ENCODE results near the gene TPRG1. TPM values are rescaled to one million over a fixed set of nuclear protein-coding genes. Genes with fewer than 3 reads are reported as not detected.

TPRG1 gene
- total RNA-seq, 1 donor from 2014 or later, result under 0.01 TPM

DNA sequence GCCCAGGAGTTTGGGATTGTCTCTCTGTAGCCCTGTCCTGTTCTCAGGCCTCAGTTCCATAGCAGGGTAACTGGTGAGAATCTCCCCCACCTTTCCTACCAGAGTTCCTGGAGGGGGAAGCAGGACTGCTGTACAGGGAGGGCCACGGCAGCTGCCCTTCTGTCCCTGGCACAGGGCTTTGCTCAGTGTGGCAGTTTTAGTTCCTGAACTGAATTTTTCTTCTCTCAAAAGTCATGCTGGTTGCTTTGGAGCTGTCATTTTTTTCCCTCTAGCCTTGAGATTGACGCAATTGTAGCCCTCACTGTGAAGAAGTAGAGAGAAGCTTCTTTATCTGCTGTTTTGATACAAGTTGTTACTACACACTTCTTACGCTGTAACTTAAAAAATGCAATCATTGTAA, 55.5 kb downstream of the TPRG1 start:
- no peak for DNase-seq (ENCODE audit: low read depth in 2 of 2)

DNA sequence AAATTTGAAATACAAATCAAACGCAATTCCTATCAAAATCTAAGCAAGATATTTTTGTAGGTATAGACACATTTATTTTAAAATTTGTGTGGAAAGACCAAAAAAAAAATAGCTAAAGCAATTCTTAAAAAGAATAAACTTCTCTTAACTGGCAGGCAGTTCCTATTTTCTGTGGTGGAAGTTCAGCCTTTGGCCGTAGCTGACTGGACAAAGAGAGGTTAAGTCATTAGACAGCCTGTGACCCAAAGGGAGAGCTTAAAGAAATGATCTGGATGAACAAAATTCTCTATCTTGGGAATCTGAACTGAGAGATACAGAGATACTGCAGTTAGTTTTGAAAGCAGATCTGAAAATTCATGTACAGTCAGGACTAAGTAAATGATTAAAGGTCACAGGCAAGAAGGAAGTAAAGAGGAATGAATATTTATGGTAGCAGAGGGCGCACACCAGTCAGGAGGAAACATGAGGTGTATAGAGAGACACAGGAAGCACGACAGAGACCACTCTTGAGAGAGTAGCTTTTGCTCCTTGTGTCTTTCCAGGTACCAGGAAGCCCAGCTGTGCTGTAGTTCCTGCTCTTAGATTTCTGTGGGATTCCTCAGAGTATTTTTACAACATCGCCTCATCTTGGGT, 57.5 kb downstream of the TPRG1 start:
- no peak for DNase-seq (ENCODE audit: low read depth in 2 of 2)

DNA sequence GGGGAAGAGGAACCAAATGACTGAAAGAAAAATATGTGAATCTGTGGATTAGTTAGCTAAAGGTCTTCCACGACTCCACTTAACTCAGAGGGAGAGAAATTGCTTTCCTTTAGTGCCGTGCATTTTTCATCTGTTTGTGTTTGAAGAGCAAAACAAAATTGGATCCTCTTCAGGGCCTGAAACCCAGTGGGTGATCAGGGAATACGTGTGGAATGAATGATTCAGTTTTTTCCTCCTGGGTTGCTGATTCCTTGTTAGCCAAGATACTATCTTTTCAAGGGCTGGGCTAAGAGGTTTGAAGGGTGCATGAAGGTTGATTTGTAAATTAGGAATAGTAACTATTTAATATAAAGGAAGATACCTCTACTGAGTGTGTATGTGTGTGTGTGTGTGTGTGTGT, 61.0 kb downstream of the TPRG1 start:
- DNase-seq (ENCODE audit: low read depth in 2 of 2), result no peak

DNA sequence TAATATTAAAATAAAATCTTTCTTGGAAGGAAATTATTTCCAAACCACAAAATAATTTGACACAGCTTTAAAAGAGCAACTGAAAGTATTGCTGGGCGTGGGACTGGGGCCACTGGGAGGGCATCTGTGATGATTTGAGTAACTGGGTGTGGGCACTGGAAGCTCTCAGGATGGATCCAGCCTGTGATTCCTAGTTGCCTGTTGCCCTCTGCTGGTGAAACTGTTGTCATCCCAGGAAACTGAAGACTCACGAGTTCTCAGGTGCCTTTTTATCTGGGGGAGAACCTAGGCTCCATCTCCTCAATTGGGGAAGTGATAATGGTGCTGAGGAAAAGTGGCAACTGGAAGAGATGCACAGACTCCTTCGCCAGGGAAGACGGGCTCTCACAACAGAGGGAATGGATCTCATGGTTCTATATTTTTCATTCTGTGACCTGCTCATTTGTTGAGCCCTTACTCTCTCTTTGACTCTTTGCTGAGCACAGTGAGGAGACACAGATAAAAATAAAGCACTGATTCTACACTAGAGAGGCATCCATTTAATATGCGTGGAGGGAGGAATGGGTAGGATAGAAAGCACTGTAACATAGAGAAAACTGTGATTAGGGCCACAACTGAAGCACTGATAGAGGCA, 61.6 kb downstream of the TPRG1 start:
- peak; percentile 55 to 64 for DNase-seq (ENCODE audit: low read depth in 2 of 2)

DNA sequence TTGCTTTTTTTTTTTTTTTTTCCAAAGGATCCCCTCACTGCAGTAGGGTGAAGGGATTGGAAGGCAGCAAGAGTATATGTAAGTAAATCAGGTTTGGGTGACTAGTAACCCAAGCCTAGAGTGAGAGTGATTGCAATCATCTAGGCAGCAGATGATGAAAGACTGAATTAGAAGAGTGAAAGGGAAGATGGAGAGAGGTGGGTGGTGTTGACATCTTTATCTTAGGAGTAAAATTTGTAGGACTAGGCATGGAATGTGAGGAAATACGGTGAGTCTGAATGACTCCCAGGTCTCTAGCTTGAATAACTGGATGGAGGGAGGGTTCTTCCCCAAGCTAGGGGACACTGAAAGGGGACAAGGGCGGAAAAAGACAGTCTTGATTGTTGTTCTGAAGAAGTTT, 63.4 kb downstream of the TPRG1 start:
- no peak for DNase-seq (ENCODE audit: low read depth in 2 of 2)

DNA sequence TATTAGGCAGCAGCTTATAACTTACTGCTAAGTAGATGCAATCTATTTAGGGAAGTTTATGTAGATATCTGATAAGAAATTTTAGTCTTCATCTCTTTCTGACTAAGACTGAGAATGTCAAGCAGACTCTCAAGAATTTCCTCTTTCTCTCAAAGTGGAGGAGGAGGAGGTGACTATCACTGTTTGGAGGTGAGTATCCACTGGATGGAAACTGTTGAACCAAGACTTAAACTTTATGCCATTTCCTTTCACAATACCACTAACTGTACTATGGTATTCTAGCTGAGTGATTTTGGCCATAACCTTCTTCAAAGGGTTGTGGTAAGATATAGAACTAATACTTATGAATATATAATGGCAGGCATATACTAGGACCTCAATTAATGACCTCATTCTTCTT, 64.6 kb downstream of the TPRG1 start:
- DNase-seq (ENCODE audit: low read depth in 2 of 2), result no peak

DNA sequence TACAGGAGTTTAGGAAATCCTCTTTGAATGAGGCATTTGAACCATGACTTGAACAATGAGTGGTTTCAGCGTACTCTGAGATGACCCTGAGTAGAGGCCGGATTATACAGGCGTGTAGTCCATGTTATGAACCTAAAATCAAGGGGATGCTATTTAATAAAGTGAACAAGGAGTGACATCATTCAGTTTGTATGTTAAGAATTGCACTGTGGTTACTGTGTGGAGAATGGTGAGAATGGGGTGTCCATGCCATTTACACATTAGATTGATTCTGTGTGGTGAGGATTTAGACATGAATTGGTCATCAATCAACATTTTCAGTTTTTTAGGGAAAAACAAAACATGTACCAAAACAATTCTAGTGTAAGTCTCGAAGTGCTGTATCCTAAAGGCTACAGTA, 65.8 kb downstream of the TPRG1 start:
- no peak for DNase-seq (ENCODE audit: low read depth in 2 of 2)

DNA sequence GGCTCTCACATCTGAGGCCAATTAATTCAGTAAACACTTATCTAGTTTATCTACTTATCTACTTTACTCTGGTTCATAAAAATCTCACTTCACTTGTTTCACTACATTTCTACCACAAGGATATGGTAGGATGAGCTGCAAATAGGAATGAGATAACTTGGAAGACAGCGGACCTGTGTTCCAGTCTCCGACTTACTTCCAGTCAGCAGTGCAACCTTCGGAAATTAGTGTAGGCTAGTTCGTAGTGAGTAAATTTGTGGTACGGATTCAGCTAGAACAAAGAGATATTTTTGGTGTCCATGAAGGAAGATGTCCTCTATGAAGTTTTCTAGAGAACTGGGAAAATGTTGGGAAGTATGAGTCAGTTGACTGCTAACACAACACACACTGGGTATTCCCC, 66.3 kb downstream of the TPRG1 start:
- DNase-seq (ENCODE audit: low read depth in 2 of 2), result no peak

DNA sequence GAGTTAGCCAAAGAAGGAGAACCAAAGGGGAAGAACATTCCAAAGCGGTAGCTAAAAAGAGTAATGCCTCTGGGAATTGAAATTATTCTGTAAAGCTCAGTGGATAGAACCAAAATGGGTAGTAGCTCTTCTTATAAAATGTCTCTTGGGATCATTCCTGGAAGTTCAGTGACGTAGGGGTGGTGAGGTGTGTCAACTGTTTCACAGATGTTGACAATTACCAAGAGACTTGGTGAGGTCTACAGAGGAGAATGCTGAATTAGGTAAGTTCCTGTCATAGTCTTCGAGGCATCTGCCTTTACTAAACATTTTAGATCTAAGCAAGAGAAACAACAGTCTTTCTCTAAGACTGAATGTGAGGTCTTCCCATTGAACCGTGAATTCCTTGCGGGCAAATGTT, 67.8 kb downstream of the TPRG1 start:
- DNase-seq (ENCODE audit: low read depth in 2 of 2), result no peak

DNA sequence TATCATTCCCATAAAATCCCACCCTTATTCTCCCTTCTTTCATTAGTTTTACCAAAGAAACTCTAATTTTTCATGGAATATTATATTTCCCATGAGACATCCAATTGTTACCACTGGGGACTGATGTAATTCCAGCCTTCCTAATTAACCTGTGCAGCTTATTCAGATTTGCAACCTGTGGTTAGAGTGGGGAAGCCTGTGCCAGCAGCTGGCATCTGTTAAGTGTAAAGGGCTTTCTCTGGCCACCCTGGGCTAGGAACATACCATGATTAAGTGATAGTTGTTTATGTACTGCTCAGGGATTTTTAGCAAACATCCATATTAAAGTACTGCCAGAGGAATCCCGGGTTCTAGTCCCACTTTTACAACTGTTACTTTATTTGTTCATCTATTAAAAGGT, 78.2 kb downstream of the TPRG1 start:
- DNase-seq (ENCODE audit: low read depth in 2 of 2), result no peak

DNA sequence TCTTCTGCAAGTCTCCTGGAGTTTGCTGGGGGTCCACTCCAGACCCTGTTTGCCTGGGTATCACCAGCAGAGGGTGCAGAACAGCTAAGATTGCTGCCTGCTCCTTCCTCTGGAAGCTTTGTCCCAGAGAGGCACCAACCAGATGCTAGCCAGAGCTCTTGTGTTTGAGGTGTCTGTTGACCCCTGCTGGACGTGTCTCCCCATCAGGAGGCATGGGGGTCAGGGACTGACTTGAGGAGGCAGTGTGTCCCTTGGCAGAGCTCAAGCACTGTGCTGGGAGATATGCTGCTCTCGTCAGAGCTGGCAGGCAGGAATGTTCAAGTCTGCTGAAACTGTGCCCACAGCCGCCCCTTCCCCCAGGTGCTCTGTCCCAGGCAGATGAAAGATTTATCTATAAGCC, 86.5 kb downstream of the TPRG1 start:
- no peak for DNase-seq (ENCODE audit: low read depth in 2 of 2)

DNA sequence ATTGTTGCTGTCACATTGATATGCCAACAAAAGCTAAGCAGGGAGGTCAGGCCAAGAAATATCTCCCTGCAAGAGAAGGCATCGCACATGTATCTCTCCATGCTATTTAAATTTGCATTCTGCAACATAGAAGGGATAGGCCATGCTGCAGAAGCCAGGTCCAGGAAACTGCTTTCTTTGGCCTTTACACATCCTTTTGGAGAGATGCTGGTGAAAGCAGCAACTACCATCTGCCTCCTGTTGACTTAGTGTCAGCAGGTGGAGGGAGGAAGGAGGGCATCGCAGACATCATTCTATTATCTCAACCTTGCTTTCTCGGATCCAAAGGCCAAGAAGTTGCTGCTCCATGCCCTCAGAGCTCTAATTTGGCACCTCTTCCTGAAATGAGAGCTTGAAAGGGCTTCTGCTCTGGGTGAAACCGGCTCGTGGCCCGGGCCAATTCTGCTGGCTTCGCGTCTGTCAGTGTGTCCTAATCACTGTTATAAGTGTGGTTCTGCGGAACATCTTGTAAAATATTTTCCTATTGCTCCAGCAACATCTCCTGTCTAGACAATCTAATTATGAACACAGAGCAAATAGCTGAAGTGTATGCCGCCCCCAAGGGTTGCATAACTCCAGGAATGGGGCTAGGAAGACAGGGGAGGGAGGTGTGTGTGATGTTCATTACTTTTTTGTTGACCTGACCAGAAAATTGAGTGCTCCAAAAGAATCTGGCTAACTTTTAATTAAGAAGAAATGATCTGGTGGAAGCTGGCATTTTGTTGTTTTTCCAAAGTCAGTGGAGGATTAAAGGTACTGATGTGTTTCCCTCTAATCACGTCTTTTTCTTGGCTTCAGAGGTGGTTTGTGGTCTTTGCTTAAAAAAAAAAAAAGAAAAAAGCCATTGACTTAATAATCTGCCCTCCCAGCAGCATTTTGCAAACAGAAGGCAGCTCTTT, 89.1 kb downstream of the TPRG1 start:
- DNase-seq (ENCODE audit: low read depth in 2 of 2), result no peak

DNA sequence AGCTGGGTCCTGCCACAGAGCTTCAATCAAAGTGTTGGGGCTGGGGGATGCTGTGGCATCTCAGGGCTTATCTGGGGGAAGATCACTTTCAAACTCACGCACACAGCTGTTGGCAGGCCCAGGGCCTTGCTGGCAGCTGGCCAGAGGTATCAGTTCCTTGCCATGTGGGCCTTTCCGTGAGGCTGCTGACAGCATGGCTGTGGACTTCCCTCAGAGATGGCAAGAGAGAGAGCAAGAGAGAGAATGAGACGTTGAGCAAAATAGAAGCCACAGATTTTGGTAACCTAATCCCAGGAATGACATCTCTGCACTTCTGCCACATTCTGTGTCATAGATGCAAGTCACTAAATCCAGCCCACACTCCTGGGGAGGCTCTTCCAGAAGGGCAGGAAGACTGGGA, 91.0 kb downstream of the TPRG1 start:
- no peak for DNase-seq (ENCODE audit: low read depth in 2 of 2)

DNA sequence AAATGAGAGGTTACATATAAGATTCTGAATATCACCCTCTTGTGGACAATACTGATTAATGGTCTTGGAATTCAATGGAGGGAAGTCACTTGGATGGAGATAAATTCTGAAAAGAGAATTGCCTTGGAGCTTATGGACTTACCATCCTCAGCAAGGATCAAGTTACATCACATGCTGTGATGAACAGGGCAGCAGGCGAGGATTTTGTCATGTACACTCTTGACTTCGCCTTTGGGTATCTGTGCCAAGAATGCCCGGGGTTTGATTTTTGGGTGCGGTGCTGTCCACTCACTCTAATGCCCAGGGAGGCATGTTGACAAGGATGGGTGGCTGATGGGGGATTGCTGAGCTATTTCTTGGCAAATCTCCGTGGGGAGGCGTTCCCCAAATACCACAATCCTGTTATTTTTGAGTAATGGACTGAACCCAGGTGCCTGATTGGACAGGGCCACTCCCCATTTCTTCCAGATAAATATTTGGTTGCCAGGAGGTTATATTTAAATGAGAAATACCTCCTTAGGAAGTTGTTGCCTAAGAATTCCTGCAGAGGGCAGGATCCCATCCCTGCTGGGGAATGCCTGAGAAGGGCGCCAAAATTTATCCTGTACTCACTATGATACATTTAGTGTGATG, 96.3 kb downstream of the TPRG1 start:
- DNase-seq (ENCODE audit: low read depth in 2 of 2), result peak in 1 of 2 donors; percentile 12

DNA sequence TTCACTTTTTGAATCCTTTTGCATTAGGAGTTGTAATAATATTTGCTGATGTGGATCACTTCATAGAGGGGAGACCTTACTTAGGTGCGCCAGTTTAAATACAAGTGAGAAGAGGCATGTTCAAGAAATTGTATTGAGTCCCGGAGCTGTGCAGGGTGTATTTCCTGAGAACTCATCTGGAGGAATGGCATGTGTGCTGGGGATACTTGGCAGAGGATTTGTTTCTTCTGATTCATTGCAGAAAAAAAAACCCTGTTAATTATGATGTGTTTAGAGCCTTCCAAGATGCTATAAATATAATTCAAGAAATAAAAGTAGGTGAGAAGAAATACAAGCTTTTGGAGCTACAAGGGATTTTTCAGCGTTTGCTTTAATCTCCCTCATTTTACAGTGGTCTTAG, 97.6 kb downstream of the TPRG1 start:
- no peak for DNase-seq (ENCODE audit: low read depth in 2 of 2)

DNA sequence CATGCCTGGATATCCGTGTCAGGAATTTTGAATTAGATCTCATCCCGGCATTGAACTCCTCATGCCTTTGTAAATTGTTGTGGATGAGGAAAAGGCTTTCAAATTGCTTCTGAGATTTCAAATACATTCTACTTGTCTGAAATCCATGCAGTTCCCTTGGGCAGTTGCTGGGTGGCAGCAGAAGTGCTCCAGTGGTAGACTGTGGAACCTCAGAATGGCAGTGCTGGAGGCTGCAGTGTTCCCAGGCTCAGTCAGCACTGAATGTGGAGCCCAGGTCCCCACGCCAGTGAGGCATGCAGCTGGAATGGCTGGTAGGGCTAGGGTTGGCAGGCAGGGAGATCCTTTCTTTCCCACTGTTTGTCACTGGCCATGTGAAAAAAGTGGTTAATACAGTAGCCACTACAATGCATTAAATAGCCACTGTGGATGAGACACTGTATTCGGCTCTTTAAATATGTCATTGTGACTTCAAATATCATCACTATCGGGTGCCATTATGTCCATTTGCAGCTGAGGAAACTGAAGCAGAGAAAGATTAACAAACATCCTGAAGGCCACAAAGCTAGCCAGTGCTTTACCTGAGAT, 98.6 kb downstream of the TPRG1 start:
- peak; percentile 28 to 75 for DNase-seq (ENCODE audit: low read depth in 2 of 2)

DNA sequence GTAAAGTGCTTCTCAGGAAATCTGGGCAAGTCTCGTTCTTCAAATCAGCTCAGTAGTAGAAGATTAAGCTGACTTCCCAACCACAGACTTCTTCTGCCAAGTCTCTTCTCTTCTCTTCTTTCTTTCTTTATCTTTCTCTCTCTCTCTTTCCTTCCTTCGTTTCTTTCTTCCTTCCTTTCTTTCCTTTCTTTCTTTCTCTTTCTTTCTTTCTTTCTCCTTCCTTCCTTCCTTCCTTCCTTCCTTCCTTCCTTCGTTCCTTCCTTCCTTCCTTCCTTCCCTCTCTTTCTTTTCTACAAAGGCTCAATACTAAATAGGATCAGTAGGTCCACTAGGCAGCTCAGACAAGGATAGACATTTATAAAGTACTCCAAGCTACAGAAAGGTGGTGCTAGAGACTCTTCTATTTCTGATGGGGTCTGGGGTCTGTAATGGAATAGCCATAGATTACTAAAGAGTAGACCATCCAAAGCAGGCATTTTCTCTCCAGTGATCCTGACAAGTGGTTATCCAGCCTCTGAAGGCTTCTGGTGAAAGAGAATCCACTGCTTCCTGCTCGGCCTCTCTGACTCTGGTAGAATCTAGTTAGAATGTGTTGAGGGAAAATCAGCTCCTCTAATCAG, 100.8 kb downstream of the TPRG1 start:
- no peak for DNase-seq (ENCODE audit: low read depth in 2 of 2)

DNA sequence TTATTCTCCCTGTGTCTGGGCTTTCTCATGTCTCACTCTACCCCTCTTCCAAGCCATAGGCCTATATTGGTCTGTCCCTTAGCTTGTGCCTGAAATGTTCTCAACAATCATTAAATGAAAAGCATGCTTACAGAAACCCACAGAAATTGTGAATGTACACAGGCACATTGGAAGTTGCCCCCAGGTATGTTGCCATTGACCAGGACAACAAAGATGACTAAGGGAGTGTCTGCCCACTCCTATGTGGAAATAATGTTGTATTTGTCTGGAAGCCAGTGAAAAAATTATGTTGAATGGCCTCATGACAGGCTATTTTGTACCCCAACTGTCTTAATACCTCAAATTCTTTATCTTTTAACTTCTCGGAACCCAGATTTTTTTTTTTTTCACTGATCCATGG, 102.0 kb downstream of the TPRG1 start:
- DNase-seq (ENCODE audit: low read depth in 2 of 2), result no peak

DNA sequence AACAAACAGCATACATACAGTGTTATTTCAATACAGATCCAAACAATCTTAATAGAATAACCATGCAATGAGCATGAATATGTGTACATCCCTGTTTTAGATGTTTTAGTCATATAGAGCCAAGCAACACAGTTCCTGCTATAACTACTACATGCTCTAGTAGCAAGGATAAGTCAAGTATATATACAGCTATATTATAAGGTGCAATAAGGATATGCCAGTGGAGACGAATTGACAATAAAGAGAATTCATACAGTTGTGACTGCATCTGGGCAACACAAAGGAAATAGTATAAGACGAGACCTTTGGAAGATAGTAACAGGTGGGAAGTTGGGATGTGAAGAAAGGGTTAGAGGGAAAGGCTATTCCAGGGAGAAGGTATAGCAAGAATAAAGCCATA, 103.4 kb downstream of the TPRG1 start:
- no peak for DNase-seq (ENCODE audit: low read depth in 2 of 2)

DNA sequence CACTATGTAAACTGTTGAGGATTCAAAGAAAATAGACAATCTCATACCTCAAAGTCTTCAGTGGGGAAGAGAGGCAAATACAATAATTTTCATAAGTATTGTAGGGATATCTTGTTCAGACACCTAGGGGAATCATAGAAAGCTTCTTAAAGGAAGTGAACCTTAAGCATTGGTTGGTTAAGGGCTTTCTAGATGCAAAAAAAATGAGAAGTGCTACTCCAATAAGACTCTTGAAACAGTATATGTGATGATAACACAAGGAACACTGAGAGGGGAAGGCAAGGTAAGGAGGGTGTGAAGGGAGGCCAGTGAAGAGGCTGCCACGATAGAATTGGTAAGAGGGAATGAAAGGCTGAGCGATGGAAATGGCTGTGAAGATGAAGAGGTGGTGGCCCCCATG, 104.1 kb downstream of the TPRG1 start:
- no peak for DNase-seq (ENCODE audit: low read depth in 2 of 2)

Data from lung microvascular endothelial cell (primary cell).